ENCODE data around the gene DSCAML1.
"Not testable (repeated sequence)": the region's sequence is repeated elsewhere in the genome, so short reads cannot be mapped to it uniquely, and the experiment has no call there.

The DSCAML1 gene

GRCh38 chr11:117458275-117459122, 338.5 kb downstream of the DSCAML1 start:
- DNase-seq = no peak

- DNase-seq = peak in 1 of 2 experiments; percentile 43
These were observed 339.2 kb downstream of the DSCAML1 start for GRCh38 chr11:117457835-117458234.

GRCh38 chr11:117457031-117457785, 339.8 kb downstream of the DSCAML1 start:
- DNase-seq = peak in 1 of 2 experiments; percentile 49

- not testable (repeated sequence) for DNase-seq
These were observed 340.3 kb downstream of the DSCAML1 start for GRCh38 chr11:117456721-117457029.

GRCh38 chr11:117456027-117456720, 340.8 kb downstream of the DSCAML1 start:
- DNase-seq = no peak

- DNase-seq = no peak
These were observed 342.5 kb downstream of the DSCAML1 start for GRCh38 chr11:117454564-117454917.

GRCh38 chr11:117453886-117454563, 343.0 kb downstream of the DSCAML1 start:
- no peak for DNase-seq

GRCh38 chr11:117449111-117449693, 347.8 kb downstream of the DSCAML1 start:
- no peak for DNase-seq

GRCh38 chr11:117444711-117445658, 352.0 kb downstream of the DSCAML1 start:
- no peak for DNase-seq

- DNase-seq = no peak
These were observed 352.8 kb downstream of the DSCAML1 start for GRCh38 chr11:117444256-117444655.

GRCh38 chr11:117443266-117444186, 353.5 kb downstream of the DSCAML1 start:
- DNase-seq = no peak

- no peak for DNase-seq
These were observed 354.2 kb downstream of the DSCAML1 start for GRCh38 chr11:117442869-117443239.

- DNase-seq = no peak
These were observed 354.8 kb downstream of the DSCAML1 start for GRCh38 chr11:117442049-117442868.

GRCh38 chr11:117441146-117441975, 355.7 kb downstream of the DSCAML1 start:
- no peak for DNase-seq

- no peak for DNase-seq
These were observed 356.8 kb downstream of the DSCAML1 start for GRCh38 chr11:117440258-117440657.

- DNase-seq = no peak
These were observed 357.8 kb downstream of the DSCAML1 start for GRCh38 chr11:117439256-117439655.

GRCh38 chr11:117438371-117439000, 358.5 kb downstream of the DSCAML1 start:
- DNase-seq = no peak

- no peak for DNase-seq
These were observed 359.3 kb downstream of the DSCAML1 start for GRCh38 chr11:117437791-117438130.
